Testis (tissue), 2 donors: ENCODE results near the gene OR2W1.

Experiments
- CTCF ChIP-seq, 3 experiments: fragments of 450-650 bp in 2 of 3; fragments of 200-600 bp in 1 of 3; sonication (generic) in 1 of 3; IDR thresholded peaks; one replicate each; pipeline ENCODE4 v1.5.1; 2016 to 2019; ENCODE audit warnings: antibody characterized with exemption in 3 of 3, mild to moderate bottlenecking in 2 of 3, moderate library complexity in 1 of 3
- POLR2A ChIP-seq: fragments of 450-650 bp; IDR thresholded peaks from one replicate; pipeline ENCODE4 v1.6.1; 2017; ENCODE audit warnings: antibody characterized with exemption, mild to moderate bottlenecking, moderate library complexity

GRCh38 chr6:29019629-29020028 is 25.3 kb downstream of the OR2W1 start:
- no peak for TF ChIP-seq CTCF (IDR thresholded peaks at IDR 0.05)
- no peak for TF ChIP-seq POLR2A
